HT1080 (cell line): Measurements from ENCODE around the gene DYRK1A. TPM values are rescaled to one million over a fixed set of nuclear protein-coding genes. Genes with fewer than 3 reads are reported as not detected.
A peak's percentile ranks its signal among the peaks of the same experiment; 100 is the strongest.
"Not testable (repeated sequence)": the region's sequence is repeated elsewhere in the genome, so short reads cannot be mapped to it uniquely, and the experiment has no call there.

ENCODE experiments used
- DNase-seq: peaks from one replicate; pipeline ENCODE4 v3.0.0-alpha.2; 2015; ENCODE audit warnings: low read depth
- total RNA-seq: library from RNA; depleted of rRNA; stranded (reverse); fragments of >200 nt; shearing (Covaris generic); gene quantifications from 2 replicates; pipeline ENCODE4 v1.2.3, GENCODE V29; 2014

Gene DYRK1A
- total RNA-seq, 1 experiment from 2014 or later: 31.5 TPM

GRCh38 chr21:37527103-37527502, 160.5 kb downstream of the DYRK1A start:
- no peak for DNase-seq

- no peak for DNase-seq
These were observed 161.1 kb downstream of the DYRK1A start for GRCh38 chr21:37527716-37528115.

DNA sequence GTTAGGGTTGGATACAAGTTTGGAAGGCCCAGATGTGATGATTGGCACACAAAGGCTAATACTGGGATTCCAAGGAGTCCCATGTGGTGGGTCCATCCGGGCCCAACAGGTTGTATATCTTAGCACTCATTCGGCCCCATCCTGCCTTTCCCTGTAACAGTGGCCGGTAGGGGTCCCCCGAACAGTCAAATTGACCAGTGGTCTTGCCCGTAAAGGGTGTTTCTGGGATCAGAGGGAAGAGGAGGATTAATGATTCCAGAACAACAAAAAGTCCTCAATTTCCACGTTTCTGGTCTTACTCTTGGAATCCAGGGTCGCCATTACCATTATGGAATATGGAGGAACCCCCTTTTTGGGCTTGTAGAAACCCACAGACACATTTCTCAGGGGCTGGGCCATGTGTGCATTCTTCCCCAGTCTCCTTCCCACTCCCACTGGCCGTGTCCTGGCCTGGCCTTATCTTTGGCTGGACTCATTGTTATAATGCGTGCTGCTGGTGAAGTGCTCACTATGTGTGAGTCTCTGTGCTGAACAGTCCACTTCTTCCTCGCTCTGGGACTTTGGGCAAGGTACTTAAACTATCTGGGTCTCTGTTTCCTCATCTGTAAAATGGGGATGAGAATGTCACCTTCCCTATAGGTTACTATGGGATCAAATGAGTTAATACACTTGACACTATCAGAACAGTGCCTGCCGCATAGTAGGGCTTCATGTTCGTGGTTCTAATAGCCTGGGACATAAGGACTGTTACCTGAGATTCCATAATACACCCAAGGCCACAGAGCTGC, 161.8 kb downstream of the DYRK1A start:
- no peak for DNase-seq

- no peak for DNase-seq
These were observed 163.1 kb downstream of the DYRK1A start for GRCh38 chr21:37529649-37530048.

- DNase-seq: no peak
These were observed 164.4 kb downstream of the DYRK1A start for GRCh38 chr21:37530901-37531351.

- no peak for DNase-seq
These were observed 164.9 kb downstream of the DYRK1A start for GRCh38 chr21:37531431-37531932.

GRCh38 chr21:37532868-37533780, 166.6 kb downstream of the DYRK1A start:
- peak; percentile 77 for DNase-seq

GRCh38 chr21:37534431-37534830, 167.9 kb downstream of the DYRK1A start:
- no peak for DNase-seq

GRCh38 chr21:37535130-37535529, 168.6 kb downstream of the DYRK1A start:
- no peak for DNase-seq

- no peak for DNase-seq
These were observed 169.1 kb downstream of the DYRK1A start for GRCh38 chr21:37535672-37536071.

GRCh38 chr21:37536616-37537278, 170.2 kb downstream of the DYRK1A start:
- DNase-seq: peak; percentile 13

DNA sequence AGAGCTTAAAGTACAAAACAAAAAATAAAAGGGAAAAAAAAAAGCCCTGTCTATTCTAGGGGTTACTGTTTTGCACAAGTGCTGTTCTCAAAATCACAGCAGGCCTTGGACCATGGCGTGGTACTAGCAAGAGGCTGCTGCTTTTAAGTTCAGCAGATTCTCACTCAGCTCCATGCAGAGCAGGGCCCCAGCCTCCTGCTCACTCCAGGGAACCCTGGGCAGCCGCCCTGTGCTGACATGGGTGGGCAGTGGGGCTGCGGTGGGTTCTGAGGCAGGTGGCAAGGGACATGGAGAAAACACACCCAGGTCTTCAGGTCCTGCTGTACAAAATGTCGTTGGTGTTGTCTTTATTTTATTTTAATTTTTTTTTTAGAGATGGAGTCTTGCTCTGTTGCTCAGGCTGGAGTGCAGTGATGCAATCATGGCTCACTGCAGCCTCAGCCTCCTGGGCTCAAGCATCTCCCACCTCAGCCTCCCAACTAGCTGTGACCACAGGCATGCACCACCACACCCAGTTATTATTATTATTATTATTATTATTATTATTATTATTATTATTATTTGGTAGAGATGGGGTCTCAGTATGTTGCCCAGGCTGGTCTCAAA, 170.9 kb downstream of the DYRK1A start:
- DNase-seq: no peak

GRCh38 chr21:37538971-37539590, 172.5 kb downstream of the DYRK1A start:
- no peak for DNase-seq

- not testable (repeated sequence) for DNase-seq
These were observed 174.6 kb downstream of the DYRK1A start for GRCh38 chr21:37541128-37541527.

- no peak for DNase-seq
These were observed 175.9 kb downstream of the DYRK1A start for GRCh38 chr21:37542512-37542911.

DNA sequence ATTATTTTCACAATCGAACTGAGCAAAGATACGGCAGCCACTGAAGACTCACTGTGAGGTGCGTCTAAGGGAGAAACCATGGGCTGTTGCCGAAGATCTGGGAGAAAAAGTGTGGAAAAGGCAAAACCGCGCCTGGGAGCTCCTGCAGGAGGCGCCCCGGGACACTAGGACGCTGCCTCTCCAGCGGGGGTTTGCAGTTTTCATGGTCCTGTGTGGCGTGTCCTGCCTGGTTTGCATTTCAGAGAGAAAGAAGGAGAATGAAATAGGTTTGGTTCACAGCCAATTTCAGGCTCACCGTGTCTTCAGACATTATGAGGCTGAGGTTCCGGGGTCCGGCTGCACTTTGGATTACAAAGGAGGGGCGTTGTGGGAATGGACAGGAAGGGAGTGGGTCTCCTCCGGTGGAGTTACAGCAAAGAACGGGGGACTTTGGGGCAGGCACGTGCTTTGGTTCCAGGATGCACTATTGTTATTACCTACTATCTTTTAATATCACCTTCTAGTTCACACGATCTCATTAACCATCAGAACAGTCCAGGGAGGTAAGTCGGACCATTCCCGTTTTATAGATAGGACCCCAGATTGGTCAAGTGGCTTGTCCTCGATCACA, 179.8 kb downstream of the DYRK1A start:
- no peak for DNase-seq

GRCh38 chr21:37546949-37547614, 180.5 kb downstream of the DYRK1A start:
- peak; percentile 3 for DNase-seq

DNA sequence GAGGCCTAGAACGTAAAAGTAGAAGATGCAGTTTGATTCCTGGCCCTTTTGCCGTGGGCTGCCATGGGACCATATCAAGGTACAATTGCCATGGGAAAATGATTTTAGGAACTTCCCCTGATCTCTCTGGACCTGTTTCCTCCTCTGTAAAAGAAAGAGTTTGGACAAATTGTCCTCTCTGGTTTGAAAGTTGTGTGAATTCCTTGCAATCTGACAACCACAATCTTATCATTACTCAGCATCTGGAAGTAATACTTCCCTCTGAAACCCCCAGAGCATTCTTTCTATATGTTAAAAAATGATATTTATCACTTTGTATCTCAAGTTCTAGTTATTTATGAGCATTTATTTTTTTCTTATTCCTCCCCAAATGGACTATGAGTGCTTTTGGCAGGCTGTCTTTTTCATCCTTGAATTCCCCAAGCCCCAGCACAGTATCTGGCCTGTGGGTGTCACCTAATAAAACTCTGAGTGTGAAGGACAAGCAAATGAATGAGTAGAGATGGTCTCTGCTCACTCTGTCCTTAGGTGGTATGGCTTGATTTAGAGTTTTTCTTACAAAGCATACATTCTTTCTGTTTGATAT, 181.1 kb downstream of the DYRK1A start:
- DNase-seq: no peak

DNA sequence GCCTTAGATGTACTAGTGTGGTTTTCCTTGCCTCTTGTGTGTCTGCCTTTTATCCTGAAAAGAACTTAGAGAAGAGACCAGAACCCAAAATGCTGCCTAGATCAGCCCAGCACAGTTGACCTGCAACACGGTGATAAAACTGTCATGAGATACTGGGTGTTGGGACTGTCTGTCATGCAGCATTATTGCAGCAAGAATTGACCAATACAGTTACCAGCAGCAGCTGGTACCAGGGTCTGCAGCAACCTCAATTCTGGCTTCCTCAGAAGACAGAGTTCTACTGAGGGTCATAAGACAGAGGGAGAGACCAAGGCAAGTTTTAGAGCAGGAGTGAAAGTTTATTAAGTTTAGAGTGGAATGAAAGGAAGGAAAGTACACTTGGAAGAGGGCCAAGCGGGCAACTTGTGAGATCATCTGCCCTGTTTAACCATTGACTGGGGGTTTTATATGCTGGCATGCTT, 182.0 kb downstream of the DYRK1A start:
- DNase-seq: no peak
